ENCODE results near the gene CRYGB.

The CRYGB gene, protein sequence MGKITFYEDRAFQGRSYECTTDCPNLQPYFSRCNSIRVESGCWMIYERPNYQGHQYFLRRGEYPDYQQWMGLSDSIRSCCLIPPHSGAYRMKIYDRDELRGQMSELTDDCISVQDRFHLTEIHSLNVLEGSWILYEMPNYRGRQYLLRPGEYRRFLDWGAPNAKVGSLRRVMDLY

DNA sequence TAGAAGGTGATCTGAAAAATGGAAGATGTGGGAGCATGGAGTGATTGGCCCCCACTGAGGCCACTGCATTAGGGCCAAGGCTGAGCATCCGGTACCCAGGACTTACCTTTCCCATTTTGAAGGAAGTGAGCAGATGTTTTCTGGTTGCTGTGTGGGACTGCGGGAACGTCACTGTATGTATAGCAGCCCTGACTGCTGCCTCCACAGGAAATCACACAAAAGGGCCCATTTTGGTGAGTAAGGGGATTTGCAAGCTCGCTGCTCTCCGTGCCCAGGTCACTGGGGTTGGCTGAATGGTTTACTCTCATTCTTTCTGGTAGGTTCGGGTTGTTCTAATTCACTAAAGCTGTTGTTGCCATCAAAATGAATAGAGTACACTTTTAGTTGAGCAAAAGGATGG lies at the start of gene CRYGB:
Gene CRYGB (minus strand): TSS at position 153 of the 400 bp plus-strand sequence. CDS start 38 bp downstream, at position 115.
- H3K4me1 ChIP-seq (ENCODE audit: control insufficient read depth, insufficient read depth, low read length), result no peaks in the 10 kb centered on the region
- peaks cover 17% of the 10 kb centered on the region for H3K27me3 ChIP-seq (replicated peaks; ENCODE audit: control insufficient read depth, insufficient read depth, low read length)
- no peak within 1 kb of the TSS for H3K9ac ChIP-seq (ENCODE audit: low read length)
- DNase-seq (ENCODE audit: low read depth), result no peak
- H3K9me3 ChIP-seq (ENCODE audit: control insufficient read depth, low read length), result peaks cover 2% of the 10 kb centered on the region
- no peak within 1 kb of the TSS for H3K4me3 ChIP-seq (ENCODE audit: low read length)
- no peaks in the 10 kb centered on the region for H3K36me3 ChIP-seq (ENCODE audit: control insufficient read depth, insufficient read depth, low read length, severe bottlenecking)

DNA sequence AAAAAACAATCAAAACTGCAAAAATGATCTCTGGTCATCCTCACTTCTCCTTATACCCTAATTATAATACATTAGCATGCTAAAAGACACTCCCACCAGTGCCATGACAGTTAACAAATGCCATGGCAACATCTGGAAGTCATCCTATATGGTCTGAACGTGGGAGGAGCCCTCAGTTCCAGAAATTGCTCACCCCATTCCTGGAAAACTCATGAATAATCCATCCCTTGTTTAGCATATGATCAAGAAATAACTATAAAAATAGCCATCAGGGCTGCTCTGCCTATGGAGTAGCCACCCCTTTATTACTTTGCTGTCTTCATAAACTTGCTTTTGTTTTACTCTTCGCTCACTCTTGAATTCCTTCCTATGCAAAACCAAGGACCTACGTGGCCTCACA lies 49.6 kb upstream of the CRYGB start:
- DNase-seq (ENCODE audit: low read depth), result no peak
- no peak overlapping the region for H3K4me3 ChIP-seq (ENCODE audit: low read length)
- no peaks in the 10 kb centered on the region for H3K4me1 ChIP-seq (ENCODE audit: control insufficient read depth, insufficient read depth, low read length)
- H3K9me3 ChIP-seq (ENCODE audit: control insufficient read depth, low read length), result no peaks in the 10 kb centered on the region
- no peak overlapping the region for H3K9ac ChIP-seq (ENCODE audit: low read length)
- H3K36me3 ChIP-seq (ENCODE audit: control insufficient read depth, insufficient read depth, low read length, severe bottlenecking), result no peaks in the 10 kb centered on the region
- no peaks in the 10 kb centered on the region for H3K27me3 ChIP-seq (replicated peaks; ENCODE audit: control insufficient read depth, insufficient read depth, low read length)

DNA sequence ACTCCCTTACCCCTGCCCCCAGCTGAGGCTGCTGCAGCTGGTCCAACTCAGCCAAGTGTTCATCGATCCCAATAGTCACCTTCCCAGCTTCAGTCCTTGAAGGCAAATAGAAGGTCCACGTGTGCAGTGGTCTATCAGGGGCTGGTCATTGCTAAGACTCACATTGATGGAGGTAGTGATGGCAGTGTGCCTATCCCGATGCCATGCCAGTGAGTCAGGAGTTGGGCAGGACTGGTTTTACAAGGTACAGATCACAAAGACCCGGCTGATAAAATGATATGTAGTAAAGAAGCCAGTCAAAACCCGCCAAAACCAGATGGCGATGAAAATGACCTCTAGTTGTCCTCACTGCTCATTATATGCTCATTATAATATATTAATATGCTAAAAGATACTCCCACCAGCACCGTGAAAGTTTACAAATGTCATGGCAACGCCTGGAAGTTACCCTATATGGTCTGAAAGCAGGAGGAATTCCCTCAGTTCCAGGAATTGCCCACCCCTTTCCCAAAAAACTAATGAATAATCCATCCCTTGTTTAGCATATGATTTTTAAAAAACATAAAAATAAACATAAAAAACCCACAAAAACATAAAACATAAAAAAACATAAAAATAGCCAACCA lies 46.8 kb upstream of the CRYGB start:
- Histone ChIP-seq H3K27me3 (replicated peaks; ENCODE audit: control insufficient read depth, insufficient read depth, low read length) (peaks cover 7% of the 10 kb centered on the region), H3K9me3 (ENCODE audit: control insufficient read depth, low read length) (no peaks in the 10 kb centered on the region), H3K4me1 (ENCODE audit: control insufficient read depth, insufficient read depth, low read length) (no peaks in the 10 kb centered on the region), H3K36me3 (ENCODE audit: control insufficient read depth, insufficient read depth, low read length, severe bottlenecking) (no peaks in the 10 kb centered on the region), H3K9ac (ENCODE audit: low read length) (no peak overlapping the region), H3K4me3 (ENCODE audit: low read length) (no peak overlapping the region)
- no peak for DNase-seq (ENCODE audit: low read depth)

DNA sequence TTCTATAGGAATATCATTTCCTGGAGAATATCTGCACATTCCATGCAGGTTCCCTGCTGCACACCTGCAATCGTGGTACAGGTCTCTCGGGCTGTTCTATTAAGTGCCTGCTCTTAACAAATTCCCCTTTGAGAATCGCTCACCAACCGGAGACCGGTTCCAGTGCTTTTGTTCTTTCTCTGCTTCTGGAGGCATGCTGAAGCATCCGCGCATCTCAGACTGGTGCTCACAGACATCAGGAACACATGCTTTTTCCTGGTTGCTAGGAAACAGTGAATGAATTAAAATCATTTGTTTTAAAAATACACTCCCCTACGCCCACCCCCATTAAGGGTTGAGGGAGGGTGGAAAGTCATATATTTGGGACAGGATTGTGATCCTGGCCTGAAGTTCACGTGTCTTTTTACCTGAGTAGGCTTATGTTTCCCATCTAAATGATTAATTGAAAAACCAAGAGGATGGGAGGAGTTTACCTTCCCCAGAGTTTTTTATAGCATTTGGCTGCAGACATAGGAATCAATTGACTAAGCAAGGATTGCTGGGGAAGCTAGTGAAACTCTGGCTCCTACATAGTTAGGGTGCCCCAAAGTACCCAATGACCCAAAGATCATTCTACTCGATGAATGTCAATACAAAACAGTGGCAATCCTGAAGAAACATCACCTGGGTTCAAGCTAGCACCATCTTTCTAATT lies 44.0 kb upstream of the CRYGB start, which contains the start of gene C2orf80:
Gene C2orf80 (minus strand): TSS at position 221 of the 694 bp plus-strand sequence. CDS start 3,044 bp downstream, outside the sequence.
- Histone ChIP-seq H3K4me3 (ENCODE audit: low read length) (no peak within 1 kb of the TSS), H3K4me1 (ENCODE audit: control insufficient read depth, insufficient read depth, low read length) (no peaks in the 10 kb centered on the region), H3K36me3 (ENCODE audit: control insufficient read depth, insufficient read depth, low read length, severe bottlenecking) (no peaks in the 10 kb centered on the region), H3K9me3 (ENCODE audit: control insufficient read depth, low read length) (no peaks in the 10 kb centered on the region), H3K9ac (ENCODE audit: low read length) (no peak within 1 kb of the TSS), H3K27me3 (replicated peaks; ENCODE audit: control insufficient read depth, insufficient read depth, low read length) (peaks cover 17% of the 10 kb centered on the region)
- DNase-seq (ENCODE audit: low read depth), result no peak

DNA sequence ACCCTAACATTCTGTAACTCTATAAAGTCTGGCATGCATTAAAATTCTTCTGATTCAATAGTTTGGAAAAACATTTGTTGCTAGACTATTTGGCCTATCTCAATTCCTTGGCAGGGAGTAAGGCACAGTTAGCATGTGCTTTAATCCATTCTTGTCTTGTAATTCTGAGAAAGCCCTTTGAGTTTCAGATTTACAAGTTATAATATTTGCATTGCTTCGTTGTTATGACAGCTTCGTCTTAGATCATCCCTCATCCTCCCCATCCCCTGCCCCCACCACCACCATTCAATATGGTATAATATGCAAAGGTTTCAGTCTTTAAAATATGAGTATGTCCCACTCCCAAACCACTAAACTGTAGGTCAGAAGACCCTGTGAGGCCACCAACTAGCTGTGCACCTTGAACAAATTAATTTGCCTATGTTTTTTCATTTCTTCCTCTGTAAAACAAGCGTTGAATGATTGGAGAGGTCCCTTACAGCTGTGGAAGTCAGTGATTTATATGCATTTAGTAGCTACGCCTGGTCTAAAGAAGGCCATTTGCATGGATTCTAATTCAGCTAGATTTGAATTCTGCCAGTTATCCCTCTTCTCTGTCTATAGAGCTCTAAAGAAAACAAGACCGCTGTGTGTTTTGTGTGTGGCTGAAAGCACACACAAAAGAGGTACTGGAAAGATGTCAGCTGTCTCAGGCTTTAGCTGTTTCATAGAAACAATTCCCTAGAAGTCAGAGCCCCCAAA lies 43.3 kb upstream of the CRYGB start:
- Histone ChIP-seq H3K9ac (ENCODE audit: low read length) (no peak overlapping the region), H3K27me3 (replicated peaks; ENCODE audit: control insufficient read depth, insufficient read depth, low read length) (peaks cover 17% of the 10 kb centered on the region), H3K4me3 (ENCODE audit: low read length) (no peak overlapping the region), H3K4me1 (ENCODE audit: control insufficient read depth, insufficient read depth, low read length) (no peaks in the 10 kb centered on the region), H3K36me3 (ENCODE audit: control insufficient read depth, insufficient read depth, low read length, severe bottlenecking) (no peaks in the 10 kb centered on the region), H3K9me3 (ENCODE audit: control insufficient read depth, low read length) (no peaks in the 10 kb centered on the region)
- no peak for DNase-seq (ENCODE audit: low read depth)

DNA sequence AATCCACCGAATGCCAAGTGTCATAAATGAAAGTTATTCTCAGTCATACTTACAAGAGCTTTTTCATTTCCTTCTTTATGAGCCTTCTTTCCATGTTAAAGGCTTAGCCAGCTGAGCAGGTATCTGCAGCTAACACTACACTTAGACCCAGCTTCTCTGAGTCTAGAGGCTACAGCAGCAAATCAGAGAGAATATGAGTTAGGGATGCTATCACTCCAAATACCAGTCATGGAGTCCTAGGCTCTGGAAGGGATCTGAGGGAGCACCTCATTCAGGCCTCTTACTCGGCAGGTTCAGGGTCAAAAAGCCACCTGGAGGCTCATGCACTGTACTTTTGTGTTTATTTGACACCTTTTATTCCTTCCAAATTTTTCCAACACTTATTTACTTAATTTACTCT lies 40.9 kb upstream of the CRYGB start:
- no peaks in the 10 kb centered on the region for H3K36me3 ChIP-seq (ENCODE audit: control insufficient read depth, insufficient read depth, low read length, severe bottlenecking)
- peaks cover 17% of the 10 kb centered on the region for H3K27me3 ChIP-seq (replicated peaks; ENCODE audit: control insufficient read depth, insufficient read depth, low read length)
- H3K4me1 ChIP-seq (ENCODE audit: control insufficient read depth, insufficient read depth, low read length), result no peaks in the 10 kb centered on the region
- DNase-seq (ENCODE audit: low read depth), result no peak
- no peaks in the 10 kb centered on the region for H3K9me3 ChIP-seq (ENCODE audit: control insufficient read depth, low read length)
- H3K4me3 ChIP-seq (ENCODE audit: low read length), result no peak overlapping the region
- H3K9ac ChIP-seq (ENCODE audit: low read length), result no peak overlapping the region

DNA sequence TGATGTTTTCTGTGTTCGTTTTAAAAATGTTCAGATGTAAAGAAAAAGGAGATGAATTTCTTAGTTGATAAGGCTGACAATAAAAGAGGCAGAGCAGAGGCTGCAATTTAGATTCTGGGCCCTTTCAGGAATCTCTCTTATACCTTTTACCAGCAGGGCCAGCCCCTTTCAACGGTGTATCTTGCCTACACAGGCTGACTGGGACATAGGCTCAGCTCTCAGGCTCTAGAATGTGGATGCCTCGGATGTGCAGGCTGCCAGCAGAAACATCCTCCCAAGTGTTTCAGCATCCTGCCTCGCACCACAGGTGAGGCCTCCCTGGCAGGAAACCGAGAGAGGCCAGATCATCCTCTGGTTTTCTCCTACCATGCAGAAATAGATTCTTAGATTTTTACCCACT lies 40.5 kb upstream of the CRYGB start:
- no peak for DNase-seq (ENCODE audit: low read depth)
- Histone ChIP-seq H3K4me1 (ENCODE audit: control insufficient read depth, insufficient read depth, low read length) (no peaks in the 10 kb centered on the region), H3K36me3 (ENCODE audit: control insufficient read depth, insufficient read depth, low read length, severe bottlenecking) (no peaks in the 10 kb centered on the region), H3K9ac (ENCODE audit: low read length) (no peak overlapping the region), H3K27me3 (replicated peaks; ENCODE audit: control insufficient read depth, insufficient read depth, low read length) (peaks cover 17% of the 10 kb centered on the region), H3K4me3 (ENCODE audit: low read length) (no peak overlapping the region), H3K9me3 (ENCODE audit: control insufficient read depth, low read length) (no peaks in the 10 kb centered on the region)

DNA sequence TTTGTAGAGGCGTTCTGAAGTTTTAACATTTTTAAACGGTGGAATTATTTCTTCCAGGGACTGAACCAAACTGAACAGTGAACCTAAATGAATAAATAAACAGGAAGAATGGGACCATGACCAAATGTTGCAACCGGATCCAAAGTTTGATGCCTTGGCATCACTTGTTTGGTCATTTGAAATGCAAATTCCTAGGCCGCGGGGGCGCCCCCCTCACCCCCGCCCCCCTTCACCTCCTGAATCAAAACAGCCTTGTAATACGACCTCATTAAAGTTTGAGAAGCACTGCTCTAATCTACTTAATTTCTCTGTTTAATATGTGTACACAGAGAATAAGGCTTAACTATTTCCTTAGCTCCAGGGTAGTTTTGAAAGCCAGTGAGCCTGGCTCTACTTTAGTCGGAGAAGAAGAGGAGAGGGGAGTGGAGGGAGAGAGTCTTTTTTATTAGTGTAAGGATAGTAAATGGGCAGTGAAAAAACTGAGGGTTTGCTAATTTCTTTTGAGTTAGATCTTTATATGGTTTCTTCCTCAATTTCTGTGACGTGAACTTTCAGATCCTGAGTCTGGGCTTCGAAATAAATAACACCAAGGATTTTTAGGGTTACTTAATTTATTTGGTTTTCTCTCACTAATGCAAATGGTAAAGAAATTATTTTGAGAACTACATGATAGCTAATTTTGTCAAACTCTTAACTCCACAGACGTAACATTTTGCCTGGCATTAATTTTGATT lies 38.2 kb upstream of the CRYGB start:
- H3K4me3 ChIP-seq (ENCODE audit: low read length), result no peak overlapping the region
- DNase-seq (ENCODE audit: low read depth), result peak; percentile 5
- H3K27me3 ChIP-seq (replicated peaks; ENCODE audit: control insufficient read depth, insufficient read depth, low read length), result peaks cover 10% of the 10 kb centered on the region
- H3K4me1 ChIP-seq (ENCODE audit: control insufficient read depth, insufficient read depth, low read length), result no peaks in the 10 kb centered on the region
- no peaks in the 10 kb centered on the region for H3K9me3 ChIP-seq (ENCODE audit: control insufficient read depth, low read length)
- no peaks in the 10 kb centered on the region for H3K36me3 ChIP-seq (ENCODE audit: control insufficient read depth, insufficient read depth, low read length, severe bottlenecking)
- no peak overlapping the region for H3K9ac ChIP-seq (ENCODE audit: low read length)

DNA sequence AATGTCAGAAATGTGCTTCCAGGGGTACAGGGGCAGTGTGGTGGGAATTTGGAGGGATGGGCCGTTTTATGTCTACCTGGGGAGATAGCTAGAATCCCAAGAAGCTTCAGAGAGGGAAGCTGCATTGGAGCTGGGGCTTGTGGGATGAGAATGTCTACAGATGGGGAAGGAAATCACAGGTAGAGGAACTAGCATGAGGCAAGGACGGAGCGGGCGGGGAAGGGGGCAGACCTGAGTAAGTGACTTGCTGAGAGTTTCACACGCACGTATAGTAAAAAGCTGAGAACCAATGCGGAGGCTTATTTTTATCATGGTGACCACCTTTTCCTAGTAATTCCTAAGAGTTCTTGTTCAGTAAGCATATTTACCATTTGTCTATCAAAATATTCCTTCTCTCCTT lies 37.6 kb upstream of the CRYGB start:
- H3K27me3 ChIP-seq (replicated peaks; ENCODE audit: control insufficient read depth, insufficient read depth, low read length), result peaks cover 10% of the 10 kb centered on the region
- H3K4me1 ChIP-seq (ENCODE audit: control insufficient read depth, insufficient read depth, low read length), result no peaks in the 10 kb centered on the region
- DNase-seq (ENCODE audit: low read depth), result no peak
- no peak overlapping the region for H3K4me3 ChIP-seq (ENCODE audit: low read length)
- no peak overlapping the region for H3K9ac ChIP-seq (ENCODE audit: low read length)
- no peaks in the 10 kb centered on the region for H3K36me3 ChIP-seq (ENCODE audit: control insufficient read depth, insufficient read depth, low read length, severe bottlenecking)
- H3K9me3 ChIP-seq (ENCODE audit: control insufficient read depth, low read length), result no peaks in the 10 kb centered on the region

DNA sequence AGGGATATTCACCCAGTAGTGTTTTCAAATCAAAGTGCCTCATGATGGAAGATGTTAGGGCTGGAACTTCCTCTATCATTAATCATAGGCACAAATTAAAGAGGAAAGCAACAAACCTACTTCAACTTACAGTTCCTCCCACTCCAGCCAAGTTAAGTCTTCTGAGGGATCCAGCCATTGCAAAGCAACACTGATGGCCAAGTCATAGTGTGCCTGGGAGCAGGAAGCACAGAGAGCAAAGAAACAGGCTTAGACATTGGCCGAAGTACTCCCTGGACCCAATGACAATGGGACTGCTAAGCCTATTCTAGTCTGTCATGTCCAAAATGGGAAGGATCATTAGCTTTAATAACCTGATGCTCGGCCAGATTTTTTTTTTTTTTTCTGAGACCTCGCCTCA lies 36.9 kb upstream of the CRYGB start:
- no peaks in the 10 kb centered on the region for H3K36me3 ChIP-seq (ENCODE audit: control insufficient read depth, insufficient read depth, low read length, severe bottlenecking)
- no peak overlapping the region for H3K9ac ChIP-seq (ENCODE audit: low read length)
- H3K9me3 ChIP-seq (ENCODE audit: control insufficient read depth, low read length), result no peaks in the 10 kb centered on the region
- peaks cover 10% of the 10 kb centered on the region for H3K27me3 ChIP-seq (replicated peaks; ENCODE audit: control insufficient read depth, insufficient read depth, low read length)
- no peak for DNase-seq (ENCODE audit: low read depth)
- no peaks in the 10 kb centered on the region for H3K4me1 ChIP-seq (ENCODE audit: control insufficient read depth, insufficient read depth, low read length)
- no peak overlapping the region for H3K4me3 ChIP-seq (ENCODE audit: low read length)

Measured in adipocyte (in vitro differentiated cells).